ENCODE data around the gene SS18L1.

Gene SS18L1

GRCh38 chr20:62229667-62230066 is 86.1 kb downstream of the SS18L1 start:
- no peak for DNase-seq

GRCh38 chr20:62230276-62230675 is 86.7 kb downstream of the SS18L1 start:
- DNase-seq, result no peak

GRCh38 chr20:62230696-62231095 is 87.1 kb downstream of the SS18L1 start:
- no peak for DNase-seq

GRCh38 chr20:62231292-62231691 is 87.7 kb downstream of the SS18L1 start:
- no peak for DNase-seq

Measured in activated CD4-positive, alpha-beta T cell treated with anti-CD3 and anti-CD28 coated beads, Interleukin-2, amount 50 U/mL, for 1 hour (primary cell).